C4-2B (cell line): ENCODE results near the gene DRC3.

ENCODE experiments used
- CTCF ChIP-seq: fragments of 450-650 bp; conservative IDR thresholded peaks from 2 replicates; pipeline ENCODE4 v1.5.1; 2017; ENCODE audit warnings: mild to moderate bottlenecking
- ZFX ChIP-seq: fragments of 450-650 bp; IDR thresholded peaks from 2 replicates; pipeline ENCODE4 v1.6.1; 2017

GRCh38 chr17:17963066-17963465, 9.6 kb upstream of the DRC3 start:
- no peak for TF ChIP-seq CTCF
- TF ChIP-seq ZFX, result no peak
